Bronchial epithelial cell (primary cell): ENCODE data around the gene ITGA8. TPM values are rescaled to one million over a fixed set of nuclear protein-coding genes. Genes with fewer than 3 reads are reported as not detected.
"Not testable (repeated sequence)": the region's sequence is repeated elsewhere in the genome, so short reads cannot be mapped to it uniquely, and the experiment has no call there.

ENCODE experiments used
- DNase-seq: peaks from one replicate; pipeline ENCODE4 v3.0.0-alpha.2; 2010; ENCODE audit warnings: low read depth
- FAIRE-seq: peaks from 2 replicates; lab custom pipeline; 2011; peaks lifted over from hg19 to GRCh38; lab: Jason Lieb, UNC
- H3K27me3 ChIP-seq: 2 replicates; pipeline ENCODE4 v1.5.1; 2011; ENCODE audit warnings: low read length; ENCODE audit not compliant: control insufficient read depth, insufficient read depth
- H3K36me3 ChIP-seq: 2 replicates; pipeline ENCODE4 v1.5.1; 2011; ENCODE audit warnings: low read length; ENCODE audit not compliant: control insufficient read depth, insufficient read depth
- H3K4me3 ChIP-seq: 2 replicates; pipeline ENCODE4 v1.5.1; 2011; ENCODE audit warnings: mild to moderate bottlenecking, low read depth, low read length, control low read depth
- CTCF ChIP-seq: IDR thresholded peaks from 2 replicates; pipeline ENCODE4 v1.5.1; 2011; ENCODE audit warnings: mild to moderate bottlenecking, moderate library complexity, low read length, control low read depth, inconsistent platforms; ENCODE audit not compliant: insufficient read depth, severe bottlenecking
- total RNA-seq: library from RNA; depleted of rRNA; stranded (reverse); fragments of >200 nt; gene quantifications from 2 replicates; pipeline ENCODE4 v1.2.1, GENCODE V29; 2014

ITGA8 gene
- total RNA-seq, 1 donor from 2014 or later = under 0.01 TPM

- Histone ChIP-seq H3K4me3 (no peak overlapping the region), H3K36me3 (no peaks in the 10 kb centered on the region), H3K27me3 (no peaks in the 10 kb centered on the region)
- no peak for FAIRE-seq
- no peak for DNase-seq
- TF ChIP-seq CTCF = no peak
Observed at GRCh38 chr10:15539262-15539661, 180.5 kb downstream of the ITGA8 start.

GRCh38 chr10:15534928-15535538 lies 184.7 kb downstream of the ITGA8 start:
- H3K4me3 ChIP-seq, DNase-seq, H3K27me3 ChIP-seq, H3K36me3 ChIP-seq, FAIRE-seq: not testable (repeated sequence)

- no peak for DNase-seq
- FAIRE-seq = no peak
- H3K27me3 ChIP-seq = no peaks in the 10 kb centered on the region
- H3K4me3 ChIP-seq = no peak overlapping the region
- TF ChIP-seq CTCF = no peak
- no peaks in the 10 kb centered on the region for H3K36me3 ChIP-seq
Observed at GRCh38 chr10:15531927-15532722, 187.6 kb downstream of the ITGA8 start.

- Histone ChIP-seq H3K36me3 (no peaks in the 10 kb centered on the region), H3K27me3 (no peaks in the 10 kb centered on the region), H3K4me3 (no peak overlapping the region)
- TF ChIP-seq CTCF = no peak
- DNase-seq (no peak), FAIRE-seq (no peak)
Observed at GRCh38 chr10:15528859-15529239, 190.9 kb downstream of the ITGA8 start.

- no peak overlapping the region for H3K4me3 ChIP-seq
- H3K27me3 ChIP-seq = no peaks in the 10 kb centered on the region
- H3K36me3 ChIP-seq = no peaks in the 10 kb centered on the region
- TF ChIP-seq CTCF = no peak
- no peak for DNase-seq
- FAIRE-seq = no peak
Observed at GRCh38 chr10:15526754-15527153, 193.0 kb downstream of the ITGA8 start.

GRCh38 chr10:15521328-15521903 lies 198.3 kb downstream of the ITGA8 start:
- no peak overlapping the region for H3K4me3 ChIP-seq
- no peak for FAIRE-seq
- H3K36me3 ChIP-seq = no peaks in the 10 kb centered on the region
- DNase-seq = no peak
- no peak for TF ChIP-seq CTCF
- no peaks in the 10 kb centered on the region for H3K27me3 ChIP-seq
